SK-N-SH (cell line): ENCODE data around the gene RBMS3. TPM values are rescaled to one million over a fixed set of nuclear protein-coding genes. Genes with fewer than 3 reads are reported as not detected.

Experiments
- CTCF ChIA-PET: fragments of 300-600, 350-600 bp; formaldehyde crosslinking; extraction: SDS; loops from one replicate; lab custom pipeline; 2021; lab: Yijun Ruan, JAX
- POLR2A ChIA-PET: fragments of 350-600 bp; sonication (Branson Sonifier 250); formaldehyde crosslinking; extraction: SDS; loops from one replicate; lab custom pipeline; 2020; ENCODE audit warnings: antibody characterized with exemption, inconsistent platforms; lab: Yijun Ruan, JAX
- DNase-seq: peaks from one replicate; pipeline ENCODE4 v3.0.0; 2012
- H2AFZ ChIP-seq: fragments of 200-600 bp; sonication (generic); 2 replicates; pipeline ENCODE4 v1.8.1; 2016; ENCODE audit warnings: antibody characterized with exemption, mild to moderate bottlenecking, low read depth
- H3F3A ChIP-seq: fragments of 200-600 bp; sonication (generic); replicated peaks from 2 replicates; pipeline ENCODE3; 2016; ENCODE audit warnings: antibody characterized with exemption, mild to moderate bottlenecking; ENCODE audit not compliant: insufficient read depth
- H3K27ac ChIP-seq, 2 experiments: fragments of 200-500 bp in 1 of 2; fragments of 200-600 bp in 1 of 2; sonication (Bioruptor generic) in 1 of 2; sonication (generic), shearing (Covaris generic) in 1 of 2; 2 replicates each; pipeline versions ENCODE4 v1.5.1 to v1.6.1; 2014 to 2016; ENCODE audit warnings: low read depth in 2 of 2, inconsistent platforms in 1 of 2, low read length in 1 of 2, mild to moderate bottlenecking in 1 of 2, mixed read lengths in 1 of 2
- H3K27me3 ChIP-seq: fragments of 200-600 bp; sonication (generic), shearing (Covaris generic); 2 replicates; pipeline ENCODE4 v1.6.1; 2016; ENCODE audit warnings: mixed run types; ENCODE audit not compliant: insufficient read depth
- H3K36me3 ChIP-seq, 2 experiments: fragments of 200-500 bp in 1 of 2; fragments of 200-600 bp in 1 of 2; sonication (Bioruptor generic) in 1 of 2; sonication (generic) in 1 of 2; replicated peaks in 1 of 2; 2 replicates each; pipeline versions ENCODE3 to v1.5.1; 2014 to 2016; ENCODE audit warnings: low read length in 1 of 2, mild to moderate bottlenecking in 1 of 2; ENCODE audit not compliant: insufficient read depth in 2 of 2, control insufficient read depth in 1 of 2
- H3K4me1 ChIP-seq, 2 experiments: fragments of 200-500 bp in 1 of 2; fragments of 200-600 bp in 1 of 2; sonication (Bioruptor generic) in 1 of 2; sonication (generic), shearing (Covaris generic) in 1 of 2; 2 replicates each; pipeline versions ENCODE4 v1.5.1 to v1.6.1; 2014 to 2016; ENCODE audit warnings: low read depth in 1 of 2, low read length in 1 of 2, mixed run types in 1 of 2; ENCODE audit not compliant: insufficient read depth in 2 of 2, control insufficient read depth in 1 of 2
- H3K4me2 ChIP-seq: fragments of 200-600 bp; sonication (generic), shearing (Covaris generic); 2 replicates; pipeline ENCODE4 v1.6.1; 2017; ENCODE audit warnings: mixed run types
- H3K4me3 ChIP-seq, 2 experiments: fragments of 200-500 bp in 1 of 2; fragments of 200-600 bp in 1 of 2; sonication (Bioruptor generic) in 1 of 2; sonication (generic), shearing (Covaris generic) in 1 of 2; 2 replicates each; pipeline versions ENCODE4 v1.5.1 to v1.8.1; 2014 to 2016; ENCODE audit warnings: low read depth in 2 of 2, inconsistent platforms in 1 of 2, low read length in 1 of 2, mild to moderate bottlenecking in 1 of 2, mixed read lengths in 1 of 2, moderate library complexity in 1 of 2
- H3K79me2 ChIP-seq: fragments of 200-600 bp; sonication (generic); 2 replicates; pipeline ENCODE4 v1.8.1; 2017; ENCODE audit warnings: mild to moderate bottlenecking; ENCODE audit not compliant: insufficient read depth
- H3K9ac ChIP-seq: fragments of 200-600 bp; sonication (generic); 2 replicates; pipeline ENCODE4 v1.6.1; 2017; ENCODE audit warnings: mixed run types
- H3K9me2 ChIP-seq: fragments of 200-600 bp; sonication (generic); 2 replicates; pipeline ENCODE4 v1.6.1; 2017; ENCODE audit warnings: mixed run types
- H3K9me3 ChIP-seq: fragments of 200-600 bp; sonication (generic); 2 replicates; pipeline ENCODE4 v1.6.1; 2017; ENCODE audit warnings: mixed run types, mild to moderate bottlenecking, moderate library complexity
- H4K20me1 ChIP-seq: fragments of 200-600 bp; sonication (generic); 2 replicates; pipeline ENCODE4 v1.6.1; 2017; ENCODE audit warnings: mild to moderate bottlenecking, mixed run types; ENCODE audit not compliant: insufficient read depth
- CHD2 ChIP-seq: fragments of 150-350 bp; IDR thresholded peaks from 2 replicates; pipeline ENCODE4 v1.6.1; 2018; ENCODE audit warnings: low read length; ENCODE audit not compliant: partially characterized antibody
- ELF1 ChIP-seq: IDR thresholded peaks from 2 replicates; pipeline ENCODE4 v1.4.0; 2012
- FOXJ3 ChIP-seq: sonication (generic); formaldehyde crosslinking; IDR thresholded peaks from 2 replicates; pipeline ENCODE4 v1.5.1; 2020; ENCODE audit warnings: mild to moderate bottlenecking, missing genetic modification reagents
- FOXM1 ChIP-seq: IDR thresholded peaks from 2 replicates; pipeline ENCODE4 v1.4.0; 2012; ENCODE audit warnings: low read depth, mild to moderate bottlenecking
- IRF3 ChIP-seq: fragments of 150-350 bp; IDR thresholded peaks from 2 replicates; pipeline ENCODE4 v1.6.1; 2016; ENCODE audit warnings: mild to moderate bottlenecking, low read depth, low read length
- JUND ChIP-seq: IDR thresholded peaks from 2 replicates; pipeline ENCODE4 v1.4.0; 2012
- MEF2A ChIP-seq: IDR thresholded peaks from 2 replicates; pipeline ENCODE4 v1.4.0; 2012; ENCODE audit warnings: low read depth, borderline replicate concordance
- MXI1 ChIP-seq: IDR thresholded peaks from 2 replicates; pipeline ENCODE4 v1.6.1; 2012; ENCODE audit warnings: mild to moderate bottlenecking, low read depth, low read length, improper control_type of control experiment
- NFIC ChIP-seq: IDR thresholded peaks from 2 replicates; pipeline ENCODE4 v1.4.0; 2012; ENCODE audit warnings: borderline replicate concordance
- RAD21 ChIP-seq: IDR thresholded peaks from 2 replicates; pipeline ENCODE4 v1.6.1; 2012; ENCODE audit warnings: mild to moderate bottlenecking, low read length
- RXRA ChIP-seq: IDR thresholded peaks from 2 replicates; pipeline ENCODE4 v1.4.0; 2012; ENCODE audit warnings: low read depth, mild to moderate bottlenecking, borderline replicate concordance
- SIN3A ChIP-seq: IDR thresholded peaks from 2 replicates; pipeline ENCODE4 v1.6.1; 2012; ENCODE audit warnings: low read depth, mild to moderate bottlenecking, low read length, moderate library complexity, borderline replicate concordance
- SMC3 ChIP-seq: IDR thresholded peaks from 2 replicates; pipeline ENCODE4 v1.6.1; 2012; ENCODE audit warnings: low read depth, low read length, improper control_type of control experiment
- TAF1 ChIP-seq: IDR thresholded peaks from 2 replicates; pipeline ENCODE4 v1.6.1; 2012; ENCODE audit warnings: low read depth, mild to moderate bottlenecking, low read length, moderate library complexity, borderline replicate concordance
- USF1 ChIP-seq: IDR thresholded peaks from 2 replicates; pipeline ENCODE4 v1.4.0; 2012; ENCODE audit warnings: low read depth, borderline replicate concordance
- YY1 ChIP-seq: IDR thresholded peaks from 2 replicates; pipeline ENCODE4 v1.4.0; 2012; ENCODE audit warnings: low read depth, mild to moderate bottlenecking
- ZBTB33 ChIP-seq: IDR thresholded peaks from 2 replicates; pipeline ENCODE4 v1.4.0; 2012; ENCODE audit warnings: low read depth, borderline replicate concordance
- WGBS: methylation state at CpG from one replicate; pipeline ENCODE4 v1.1.6; 2017; ENCODE audit warnings: low lambda C conversion rate; 5-methylcytosine and 5-hydroxymethylcytosine counted together
- polyA plus RNA-seq, 3 experiments: library from polyadenylated mRNA; depleted of rRNA; stranded (reverse); fragments of >200 nt; gene quantifications; 2 replicates each; pipeline ENCODE4 v1.2.3, GENCODE V29; 2012

RBMS3 gene
- polyA plus RNA-seq, 1 of the 3 experiments (the other 2 are of a cell fraction) = 8.2 TPM

- TF ChIP-seq ZBTB33 (no peak), IRF3 (no peak)
These were observed 674.5 kb downstream of the RBMS3 start (continued) for GRCh38 chr3:29955413-29955812.

- CTCF ChIA-PET = interaction anchor here (1.0 to 1.1 kb wide), 2 partner anchors 9 to 54 kb away, joined by 3 read pairs; no protein-coding TSS in a partner anchor
- H3K27me3 ChIP-seq = no peaks in the 10 kb centered on the region
- POLR2A ChIA-PET = no interaction called here
- H3K27ac ChIP-seq = no peak overlapping the region
- TF ChIP-seq USF1 (no peak), SIN3A (no peak), CHD2 (no peak), JUND (no peak), RAD21 (no peak), SMC3 (no peak), FOXM1 (no peak), ELF1 (no peak), YY1 (no peak), NFIC (no peak)
- no peak for DNase-seq
- H3K9me2 ChIP-seq = no peaks in the 10 kb centered on the region
- no peaks in the 10 kb centered on the region for H3K4me1 ChIP-seq
- no peaks in the 10 kb centered on the region for H3K79me2 ChIP-seq
- no peak overlapping the region for H3K4me2 ChIP-seq
- no peaks in the 10 kb centered on the region for H4K20me1 ChIP-seq
- H3K9ac ChIP-seq = no peak overlapping the region
- peaks cover 0 to 11% of the 10 kb centered on the region in 2 experiments for H3K36me3 ChIP-seq
- H3K4me3 ChIP-seq = no peak overlapping the region
- H3K9me3 ChIP-seq = no peaks in the 10 kb centered on the region
- no peaks in the 10 kb centered on the region for H3F3A ChIP-seq
- 77% methylated on average over 1 of the region's 1 CpG for WGBS
- H2AFZ ChIP-seq = no peak overlapping the region
These were observed 677.9 kb downstream of the RBMS3 start for GRCh38 chr3:29958816-29959215.

- Histone ChIP-seq H3K27ac (no peak overlapping the region), H2AFZ (no peak overlapping the region), H3F3A (peaks cover 5% of the 10 kb centered on the region), H4K20me1 (no peaks in the 10 kb centered on the region), H3K36me3 (peaks cover 0 to 12% of the 10 kb centered on the region in 2 experiments), H3K9me3 (no peaks in the 10 kb centered on the region), H3K9me2 (no peaks in the 10 kb centered on the region), H3K4me2 (no peak overlapping the region)
- ChIA-PET CTCF (no interaction called here), POLR2A (no interaction called here)
- no peak for DNase-seq
- no peak for TF ChIP-seq RXRA
- TF ChIP-seq MEF2A = no peak
- TF ChIP-seq MXI1 = no peak
- no peak for TF ChIP-seq ELF1
- no peak for TF ChIP-seq TAF1
- no peak for TF ChIP-seq SIN3A
- no peak for TF ChIP-seq ZBTB33
- no peak for TF ChIP-seq FOXJ3 (CRISPR knock-in tag)
- TF ChIP-seq, all 33 proteins: peak for 0
- no peaks in the 10 kb centered on the region for H3K79me2 ChIP-seq
- H3K4me1 ChIP-seq = peaks cover 0 to 10% of the 10 kb centered on the region in 2 experiments; a peak in 1 of 4 replicates
- H3K4me3 ChIP-seq = no peak overlapping the region
- WGBS = 83% methylated on average over 2 of the region's 2 CpGs
- no peaks in the 10 kb centered on the region for H3K27me3 ChIP-seq
- no peak overlapping the region for H3K9ac ChIP-seq
These were observed 691.0 kb downstream of the RBMS3 start for GRCh38 chr3:29971895-29972294.
